GM10266 (cell line): ENCODE results near the gene FAM216B.

Experiments
- DNase-seq: peaks from one replicate; pipeline ENCODE4 v3.0.0; 2012; ENCODE audit errors: extremely low spot score
- TF ChIP-seq, protein P1 (sequence below): IDR thresholded peaks from 2 replicates; pipeline ENCODE4 v1.5.1; 2012; ENCODE audit warnings: mild to moderate bottlenecking, low read depth; ENCODE audit not compliant: control insufficient read depth, insufficient read depth; ENCODE audit errors: missing control alignments

Gene FAM216B

GRCh38 chr13:42777467-42777866 is 3.9 kb upstream of the FAM216B start:
- DNase-seq: no peak
- TF ChIP-seq, protein P1, sequence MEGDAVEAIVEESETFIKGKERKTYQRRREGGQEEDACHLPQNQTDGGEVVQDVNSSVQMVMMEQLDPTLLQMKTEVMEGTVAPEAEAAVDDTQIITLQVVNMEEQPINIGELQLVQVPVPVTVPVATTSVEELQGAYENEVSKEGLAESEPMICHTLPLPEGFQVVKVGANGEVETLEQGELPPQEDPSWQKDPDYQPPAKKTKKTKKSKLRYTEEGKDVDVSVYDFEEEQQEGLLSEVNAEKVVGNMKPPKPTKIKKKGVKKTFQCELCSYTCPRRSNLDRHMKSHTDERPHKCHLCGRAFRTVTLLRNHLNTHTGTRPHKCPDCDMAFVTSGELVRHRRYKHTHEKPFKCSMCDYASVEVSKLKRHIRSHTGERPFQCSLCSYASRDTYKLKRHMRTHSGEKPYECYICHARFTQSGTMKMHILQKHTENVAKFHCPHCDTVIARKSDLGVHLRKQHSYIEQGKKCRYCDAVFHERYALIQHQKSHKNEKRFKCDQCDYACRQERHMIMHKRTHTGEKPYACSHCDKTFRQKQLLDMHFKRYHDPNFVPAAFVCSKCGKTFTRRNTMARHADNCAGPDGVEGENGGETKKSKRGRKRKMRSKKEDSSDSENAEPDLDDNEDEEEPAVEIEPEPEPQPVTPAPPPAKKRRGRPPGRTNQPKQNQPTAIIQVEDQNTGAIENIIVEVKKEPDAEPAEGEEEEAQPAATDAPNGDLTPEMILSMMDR: no peak

- TF ChIP-seq, protein P1: no peak
- DNase-seq: no peak
Observed at GRCh38 chr13:42780044-42780443, 1.3 kb upstream of the FAM216B start.

GRCh38 chr13:42786715-42787114 is 5.3 kb downstream of the FAM216B start:
- DNase-seq: no peak
- TF ChIP-seq, protein P1: no peak

DNA sequence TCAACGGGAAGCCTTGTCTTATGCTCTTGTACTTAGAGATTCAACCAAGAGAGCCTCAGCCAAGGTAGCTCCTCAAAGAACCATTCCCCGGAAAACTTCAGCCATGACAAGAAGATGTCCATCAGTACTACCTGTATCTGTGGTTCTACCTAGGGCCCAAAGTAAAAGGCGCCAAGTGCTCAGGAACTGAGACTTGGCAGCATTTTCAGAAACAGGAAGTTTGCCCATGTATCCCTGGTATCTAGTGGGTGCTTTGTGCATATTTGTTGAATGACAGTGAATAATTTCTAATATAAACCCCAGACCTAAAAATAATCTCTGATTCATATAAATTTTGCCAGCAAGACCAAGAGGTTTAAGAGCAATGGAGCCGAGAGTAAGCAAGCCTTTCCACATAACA is 7.2 kb downstream of the FAM216B start:
- DNase-seq: no peak
- TF ChIP-seq, protein P1: no peak

DNA sequence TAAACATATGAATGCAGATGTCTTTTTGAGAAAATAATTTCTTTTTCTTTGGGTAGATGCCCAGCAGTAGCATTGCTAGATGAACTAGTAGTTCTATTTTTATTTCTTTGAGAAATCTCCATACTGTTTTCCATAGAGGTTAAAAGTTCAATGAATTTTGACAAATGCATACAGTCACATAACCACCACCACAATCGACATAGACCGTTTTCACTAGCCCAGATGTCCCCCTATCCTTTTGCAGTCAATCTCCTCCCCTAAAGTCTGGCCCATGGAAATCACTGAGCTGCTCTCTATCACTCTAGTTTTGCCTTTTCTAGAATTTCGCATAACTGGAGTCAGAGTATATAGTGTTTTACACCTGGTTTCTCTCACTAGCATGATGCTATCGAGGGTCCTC is 10.8 kb downstream of the FAM216B start:
- no peak for DNase-seq
- TF ChIP-seq, protein P1: no peak

DNA sequence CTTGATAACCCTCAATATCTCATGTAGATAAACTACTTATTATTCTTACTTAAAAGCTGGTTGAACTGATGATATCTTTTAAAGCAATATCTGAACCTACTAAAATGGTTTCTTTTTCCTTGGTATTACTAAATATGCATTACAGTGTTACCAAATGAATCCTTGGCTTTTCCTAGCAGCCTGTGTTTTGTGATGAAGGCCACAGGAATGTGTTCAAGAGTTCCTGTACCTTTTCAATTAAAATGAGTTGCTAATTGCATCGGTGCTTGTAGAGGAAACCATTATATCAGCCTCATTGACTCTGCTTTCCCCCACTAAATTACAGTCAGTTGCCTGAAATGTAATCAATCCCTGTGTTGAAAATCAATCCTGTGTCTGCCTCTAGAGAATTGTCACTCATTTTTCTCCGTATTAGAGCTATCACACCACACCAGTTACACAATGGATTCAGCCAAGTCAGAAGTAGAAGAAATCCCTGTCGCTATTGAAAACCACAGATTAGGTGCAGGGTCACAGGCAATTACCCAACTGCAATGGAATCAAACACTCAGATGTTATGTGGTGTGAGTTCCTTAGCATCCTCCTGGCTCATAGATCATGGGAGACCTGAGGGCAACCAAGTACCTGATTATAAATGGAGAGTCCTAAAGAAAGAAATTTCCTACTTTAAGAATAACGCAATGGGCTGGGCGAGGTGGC is 13.3 kb downstream of the FAM216B start:
- DNase-seq: no peak
- TF ChIP-seq, protein P1: no peak

- TF ChIP-seq, protein P1: no peak
- no peak for DNase-seq
Observed at GRCh38 chr13:42795666-42796065, 14.3 kb downstream of the FAM216B start.
